Nucleus accumbens (tissue), 56 donors: ENCODE measurements around the gene PPHLN1.

ENCODE experiments used
- DNase-seq, 56 donors: peaks; one replicate each; lab custom pipeline; 2025; lab: John Stamatoyannopoulos, UW

The PPHLN1 gene

DNA sequence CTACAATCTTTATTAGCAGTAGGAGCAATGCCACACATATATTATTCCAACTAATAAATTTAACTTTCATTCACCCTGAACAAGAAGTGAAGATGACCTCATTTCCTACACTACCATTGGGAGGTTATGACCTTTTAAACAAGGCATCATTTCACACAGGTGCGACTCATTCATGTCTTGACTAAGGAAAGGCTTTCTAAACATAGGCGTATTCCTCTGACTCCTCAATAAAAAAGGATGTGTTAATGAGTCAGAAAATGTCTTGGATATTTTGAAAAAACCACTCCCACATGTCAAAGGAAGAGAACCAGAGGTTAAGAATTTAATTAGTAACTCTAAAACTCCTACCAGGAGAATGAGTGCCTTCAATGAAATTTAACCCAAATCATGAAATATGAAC, 148.4 kb downstream of the PPHLN1 start:
- no peak for DNase-seq

DNA sequence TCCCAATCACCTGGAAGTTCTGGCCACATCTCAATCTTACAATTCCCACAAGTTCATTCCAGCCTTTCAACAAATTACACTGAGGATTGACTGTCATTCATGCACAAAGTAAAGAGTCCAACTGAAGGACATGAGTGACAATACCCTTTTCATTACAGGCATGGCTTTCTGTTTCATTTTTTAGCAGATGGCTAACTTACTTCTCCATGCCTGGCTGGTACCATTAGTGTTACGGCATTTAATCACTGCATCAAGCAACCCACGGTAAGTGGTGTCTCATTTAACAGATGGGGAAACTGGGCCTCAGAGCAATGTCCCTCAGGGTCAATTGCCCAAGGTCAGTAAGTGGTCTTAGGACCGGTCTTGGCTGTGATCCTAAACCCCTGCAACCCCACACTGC, 149.1 kb downstream of the PPHLN1 start:
- no peak for DNase-seq

DNA sequence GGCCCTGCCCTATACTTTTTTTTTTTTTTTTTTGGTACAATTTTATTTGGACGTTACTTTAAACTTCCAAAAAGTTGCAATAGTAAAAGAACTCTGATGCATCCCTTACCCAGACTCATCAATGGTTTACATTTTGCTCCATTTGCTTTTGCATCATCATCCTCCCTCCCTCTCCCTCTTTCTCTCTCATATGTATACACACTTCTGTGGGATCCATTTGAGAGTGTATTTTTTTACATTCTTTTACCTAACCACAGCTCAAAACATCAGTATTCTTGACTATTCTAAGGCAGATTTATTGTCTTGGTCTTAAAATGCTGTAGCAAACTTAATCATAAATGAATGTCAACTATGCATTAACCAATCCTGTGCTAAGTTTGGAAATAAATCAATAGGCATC, 152.0 kb downstream of the PPHLN1 start:
- no peak for DNase-seq

DNA sequence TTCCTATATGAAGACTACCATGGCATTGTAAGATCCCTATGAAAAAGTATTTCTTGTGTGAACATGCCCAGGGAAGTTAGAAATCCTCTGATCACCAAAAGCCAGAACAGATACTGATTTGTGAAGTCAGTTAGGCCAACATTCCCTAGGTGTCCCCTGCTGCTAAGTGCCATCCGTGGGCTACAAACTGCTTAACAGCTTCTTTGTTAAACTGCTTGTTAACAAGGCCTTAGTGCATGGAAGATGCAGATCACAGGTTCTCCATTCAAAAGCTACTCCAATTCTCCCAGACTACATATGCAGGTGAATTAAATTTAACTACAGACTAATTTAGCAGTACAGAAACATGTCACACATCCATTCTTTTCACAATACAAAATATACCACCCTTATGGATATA, 155.4 kb downstream of the PPHLN1 start:
- no peak for DNase-seq

DNA sequence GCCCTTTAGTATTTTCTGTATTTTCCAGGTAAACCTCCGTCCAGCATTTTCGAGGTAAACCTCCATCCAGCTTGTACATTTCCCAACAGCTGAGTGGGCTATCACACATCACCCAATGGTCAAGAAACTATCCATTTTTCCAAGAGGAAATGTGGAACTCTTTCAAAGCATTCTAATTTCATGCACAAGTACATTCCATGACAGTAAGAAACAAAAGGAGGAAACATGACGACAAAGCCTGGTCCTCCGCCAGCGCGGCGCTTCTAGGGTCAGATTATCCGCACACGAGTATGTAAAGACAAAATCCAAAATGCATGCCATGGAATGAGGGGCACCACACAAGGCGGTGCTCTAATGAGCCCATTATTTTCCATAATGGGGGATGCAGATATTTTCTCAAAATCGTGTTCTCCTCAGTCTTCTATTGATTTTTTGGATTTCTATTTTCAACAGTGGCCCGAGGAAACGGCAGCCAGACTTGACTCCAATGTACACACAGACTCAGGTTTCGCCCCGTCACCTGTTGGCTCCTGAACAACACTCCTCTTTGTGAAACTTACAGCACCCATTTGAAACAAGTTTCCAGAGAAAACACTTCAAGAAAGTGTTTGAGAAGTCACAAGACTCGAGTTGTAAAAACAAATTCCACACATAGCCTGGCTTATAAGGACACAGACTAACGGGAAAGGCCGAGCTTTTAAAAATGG, 156.2 kb downstream of the PPHLN1 start:
- DNase-seq, result no peak

DNA sequence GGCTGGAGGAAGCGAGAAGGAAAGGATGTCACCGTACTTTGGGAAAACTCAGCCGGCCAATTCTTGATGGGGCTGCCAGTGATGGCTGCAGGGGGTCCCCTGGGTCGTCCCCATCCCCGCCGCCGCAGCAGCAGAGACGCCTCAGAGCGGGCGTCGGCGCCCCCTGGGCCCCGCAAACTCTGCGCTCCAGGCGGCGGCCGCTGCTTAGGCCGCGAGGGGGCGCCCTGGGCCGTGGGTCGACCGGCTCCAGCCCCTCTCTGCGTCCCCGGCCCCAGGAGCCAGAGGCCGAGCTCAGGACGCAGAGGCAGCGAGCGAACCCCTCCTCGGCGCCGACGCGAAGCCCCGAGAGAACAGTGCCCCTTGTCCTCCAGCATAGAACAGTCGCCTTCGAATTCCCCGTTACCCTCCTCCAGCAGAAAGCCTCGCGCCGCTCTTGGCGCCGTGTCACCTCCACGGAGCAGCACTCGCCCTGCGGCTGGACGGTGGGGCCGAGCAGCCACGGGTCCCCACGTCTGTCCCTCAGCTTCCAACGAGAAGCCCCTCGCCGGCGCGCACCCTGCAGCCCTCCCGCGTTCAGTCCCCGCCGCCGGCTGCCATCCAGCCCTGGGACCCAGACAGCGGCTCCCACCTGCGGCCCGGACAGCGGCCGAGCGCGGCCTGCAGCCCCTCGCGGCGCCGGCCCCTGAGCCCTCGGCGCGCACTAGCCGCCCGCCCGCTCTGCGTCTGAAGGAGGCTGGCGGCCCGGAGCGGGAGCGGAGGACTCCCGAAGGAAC, 157.0 kb downstream of the PPHLN1 start:
- peak in 44 of 56 donors; percentile 1 to 74 (median 28) for DNase-seq

DNA sequence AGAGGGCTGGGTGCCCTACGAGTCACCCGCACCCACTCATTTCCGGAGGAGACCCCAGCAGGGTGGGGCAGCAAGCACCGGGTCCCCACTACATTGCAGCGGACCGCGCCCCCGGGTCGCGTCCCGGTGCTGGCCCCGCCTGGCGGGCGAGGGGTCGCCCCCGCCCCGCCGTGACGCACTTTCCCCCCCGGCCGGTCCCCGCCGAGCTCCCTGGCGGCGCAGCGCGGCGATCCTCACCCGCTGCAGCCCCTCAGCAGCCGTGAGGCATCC, 157.5 kb downstream of the PPHLN1 start:
- peak in 12 of 56 donors; percentile 3 to 52 (median 22) for DNase-seq

DNA sequence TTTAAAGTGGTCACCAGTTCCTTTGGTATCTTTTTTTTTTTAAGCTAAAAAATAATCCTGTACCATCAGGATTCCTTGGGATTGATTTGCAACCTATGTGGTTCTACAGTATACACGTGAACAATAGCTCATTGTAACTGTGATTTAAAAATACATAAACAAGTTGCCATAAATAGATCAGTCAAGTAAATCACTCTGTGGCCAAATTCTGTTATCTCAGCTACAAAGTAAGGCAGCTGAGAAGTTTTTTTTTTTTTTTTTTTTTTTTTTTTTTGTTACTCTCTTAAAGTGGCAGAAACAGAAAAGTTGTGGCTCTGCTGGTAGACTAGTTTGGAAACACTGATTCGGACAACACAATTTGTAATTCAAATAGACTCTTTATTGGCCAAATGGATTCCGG, 159.0 kb downstream of the PPHLN1 start:
- no peak for DNase-seq

DNA sequence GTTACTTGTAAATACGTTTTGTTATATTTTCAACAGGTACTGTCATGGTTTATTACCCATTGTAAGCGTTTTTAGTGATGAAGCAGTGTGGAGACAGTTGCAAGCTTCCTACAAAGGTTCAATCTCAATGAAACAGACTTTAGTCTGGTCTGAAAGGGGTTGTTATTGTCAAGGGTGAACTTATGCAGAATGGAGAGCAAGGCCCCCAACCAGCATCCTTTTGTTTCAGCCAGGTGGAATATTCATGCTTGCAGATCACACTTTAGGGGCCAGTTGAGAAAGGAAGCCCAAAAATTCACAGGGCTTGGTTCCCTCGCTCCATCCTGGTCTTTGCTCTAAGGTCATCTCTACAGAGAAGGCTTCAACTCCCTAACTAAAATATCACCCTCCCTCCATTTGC, 159.9 kb downstream of the PPHLN1 start:
- DNase-seq, result no peak

DNA sequence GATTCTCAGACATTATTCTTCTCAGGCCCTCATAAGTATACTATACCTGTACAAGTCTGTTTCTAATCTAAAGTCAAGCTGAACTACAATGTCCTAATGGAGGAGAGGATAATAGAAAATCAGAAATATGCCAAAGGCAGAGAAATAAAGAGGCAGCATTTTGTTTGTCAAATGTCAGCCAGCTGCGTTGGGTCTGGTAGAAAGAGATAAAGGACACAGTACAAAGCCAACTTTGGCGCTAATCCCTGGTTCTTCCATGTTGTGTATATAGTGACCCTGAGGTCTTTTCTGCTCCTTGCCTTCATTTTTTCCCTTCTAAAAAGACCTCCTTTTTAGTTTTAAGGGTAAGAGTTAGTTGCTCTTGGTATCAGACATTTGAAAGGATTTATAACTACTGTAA, 160.4 kb downstream of the PPHLN1 start:
- no peak for DNase-seq

DNA sequence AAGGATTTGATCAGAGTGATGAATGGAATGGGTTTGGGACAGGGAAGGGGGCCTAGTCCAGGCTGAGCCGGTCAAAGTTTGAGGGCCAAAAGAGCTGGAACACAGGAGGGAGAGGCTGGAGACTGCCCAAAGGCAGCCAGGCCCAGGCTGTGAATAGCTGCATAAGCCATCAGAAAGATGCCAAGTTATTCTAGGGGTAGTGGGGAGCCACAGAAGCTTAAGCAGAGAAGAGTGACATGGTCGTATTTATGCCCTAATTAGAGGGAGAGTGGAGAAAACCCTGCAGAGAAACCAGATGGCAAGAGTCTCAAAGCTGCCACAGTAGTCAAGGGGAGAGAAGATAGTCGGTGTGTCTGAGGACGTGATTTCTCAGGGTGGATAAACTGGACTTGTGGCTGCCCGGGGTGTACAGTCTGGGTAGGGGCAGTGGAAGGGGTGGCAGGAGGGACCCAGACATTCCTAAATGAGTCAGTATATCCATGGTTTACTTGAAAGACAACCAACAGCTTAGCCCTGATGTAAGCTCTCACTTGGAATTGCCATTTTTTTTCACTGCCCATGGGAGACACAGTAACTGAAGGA, 164.4 kb downstream of the PPHLN1 start:
- no peak for DNase-seq
